GM18520 (cell line): Measurements from ENCODE around the gene PRKAA2.
"Not testable (repeated sequence)": the region's sequence is repeated elsewhere in the genome, so short reads cannot be mapped to it uniquely, and the experiment has no call there.

Source experiments
- ATAC-seq: cut with Tn5 transposase; IDR thresholded peaks from one replicate; pipeline ENCODE4 v1.9.1; 2021; ENCODE audit not compliant: unreplicated experiment

The PRKAA2 gene

GRCh38 chr1:56644919-56645676 lies at the start of gene PRKAA2:
TSS of gene PRKAA2 (plus strand) at chr1:56645314. CDS start at chr1:56645388, 74 bp downstream.
- ATAC-seq, result no peak

- ATAC-seq, result not testable (repeated sequence)
Observed at GRCh38 chr1:56595397-56596191, 49.5 kb upstream of the PRKAA2 start.

GRCh38 chr1:56610097-56610496 lies 35.0 kb upstream of the PRKAA2 start:
- ATAC-seq, result not testable (repeated sequence)

- ATAC-seq, result not testable (repeated sequence)
Observed at GRCh38 chr1:56610770-56611169, 34.3 kb upstream of the PRKAA2 start.

- ATAC-seq, result no peak
Observed at GRCh38 chr1:56617141-56617540, 28.0 kb upstream of the PRKAA2 start.

- no peak for ATAC-seq
Observed at GRCh38 chr1:56625819-56626440, 19.2 kb upstream of the PRKAA2 start.

GRCh38 chr1:56626546-56626945 lies 18.6 kb upstream of the PRKAA2 start:
- no peak for ATAC-seq

GRCh38 chr1:56627019-56627635 lies 18.0 kb upstream of the PRKAA2 start:
- no peak for ATAC-seq

- ATAC-seq, result no peak
Observed at GRCh38 chr1:56627636-56628039, 17.5 kb upstream of the PRKAA2 start.

- no peak for ATAC-seq
Observed at GRCh38 chr1:56630786-56631185, 14.3 kb upstream of the PRKAA2 start.

GRCh38 chr1:56631901-56632300 lies 13.2 kb upstream of the PRKAA2 start:
- no peak for ATAC-seq

- no peak for ATAC-seq
Observed at GRCh38 chr1:56634981-56635380, 10.1 kb upstream of the PRKAA2 start.

GRCh38 chr1:56638248-56638647 lies 6.9 kb upstream of the PRKAA2 start:
- no peak for ATAC-seq

- no peak for ATAC-seq
Observed at GRCh38 chr1:56639211-56639610, 5.9 kb upstream of the PRKAA2 start.

- ATAC-seq, result no peak
Observed at GRCh38 chr1:56643661-56644060, 1.5 kb upstream of the PRKAA2 start.

GRCh38 chr1:56644064-56644918 lies 823 bp upstream of the PRKAA2 start:
- ATAC-seq, result no peak

- ATAC-seq, result no peak
Observed at GRCh38 chr1:56645677-56646305, 677 bp downstream of the PRKAA2 start.

GRCh38 chr1:56646611-56647010 lies 1.5 kb downstream of the PRKAA2 start:
- no peak for ATAC-seq

- no peak for ATAC-seq
Observed at GRCh38 chr1:56647106-56647505, 2.0 kb downstream of the PRKAA2 start.

GRCh38 chr1:56648546-56648945 lies 3.4 kb downstream of the PRKAA2 start:
- ATAC-seq, result no peak
